Nephron progenitor cell (in vitro differentiated cells): ENCODE measurements around the gene UGT1A6.

Experiments
- DNase-seq: peaks from one replicate; pipeline ENCODE4 v3.0.0; 2021
- H3K27ac Mint-ChIP-seq: 2 replicates; pipeline ENCODE4 v1.8.0; 2021; ENCODE audit warnings: mild to moderate bottlenecking, moderate library complexity, mixed read lengths
- H3K27me3 Mint-ChIP-seq: 2 replicates; pipeline ENCODE4 v1.8.0; 2021; ENCODE audit warnings: mild to moderate bottlenecking, low read depth, mixed read lengths; ENCODE audit not compliant: poor library complexity
- H3K36me3 Mint-ChIP-seq: 2 replicates; pipeline ENCODE4 v1.8.0; 2021; ENCODE audit warnings: low read depth, mixed read lengths
- H3K4me1 Mint-ChIP-seq: 2 replicates; pipeline ENCODE4 v1.8.0; 2021; ENCODE audit warnings: mixed read lengths
- H3K4me3 Mint-ChIP-seq: 2 replicates; pipeline ENCODE4 v1.8.0; 2021; ENCODE audit warnings: mild to moderate bottlenecking, moderate library complexity, mixed read lengths
- H3K9me3 Mint-ChIP-seq: 2 replicates; pipeline ENCODE4 v1.8.0; 2021; ENCODE audit warnings: mild to moderate bottlenecking, moderate library complexity, mixed read lengths
- TF ChIP-seq, protein P1 (sequence below): fragments of 200-600 bp; sonication (generic); IDR thresholded peaks from 2 replicates; pipeline ENCODE4 v1.5.0; 2021; ENCODE audit warnings: antibody characterized with exemption

UGT1A6 gene

GRCh38 chr2:233772583-233772982 lies 79.9 kb downstream of the UGT1A6 start:
- Mint-ChIP-seq H3K9me3 (peaks cover 16% of the 10 kb centered on the region), H3K4me3 (no peak overlapping the region), H3K27me3 (peaks cover 11% of the 10 kb centered on the region)

DNA sequence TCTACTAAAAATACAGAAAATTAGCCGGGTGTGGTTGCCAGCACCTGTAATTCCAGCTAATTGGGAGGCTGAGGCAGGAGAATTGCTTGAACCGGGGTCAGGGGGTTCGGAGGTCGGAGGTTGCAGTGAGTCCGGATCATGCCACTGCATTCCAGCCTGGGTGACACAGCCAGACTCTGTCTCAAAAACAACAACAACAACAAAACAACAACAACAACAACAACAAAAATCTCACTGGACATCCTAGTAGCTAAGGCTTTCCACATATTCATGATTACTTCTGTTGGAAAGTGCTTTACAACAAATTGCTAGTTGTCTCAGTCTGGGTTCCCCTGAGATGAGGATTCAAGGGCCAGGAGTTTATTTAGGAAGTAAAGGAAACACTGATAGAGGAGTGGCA lies 81.2 kb downstream of the UGT1A6 start:
- Mint-ChIP-seq H3K27me3 (peaks cover 8% of the 10 kb centered on the region), H3K4me1 (no peaks in the 10 kb centered on the region), H3K9me3 (peaks cover 20% of the 10 kb centered on the region), H3K36me3 (no peaks in the 10 kb centered on the region), H3K4me3 (no peak overlapping the region), H3K27ac (no peak overlapping the region)
- TF ChIP-seq, protein P1, sequence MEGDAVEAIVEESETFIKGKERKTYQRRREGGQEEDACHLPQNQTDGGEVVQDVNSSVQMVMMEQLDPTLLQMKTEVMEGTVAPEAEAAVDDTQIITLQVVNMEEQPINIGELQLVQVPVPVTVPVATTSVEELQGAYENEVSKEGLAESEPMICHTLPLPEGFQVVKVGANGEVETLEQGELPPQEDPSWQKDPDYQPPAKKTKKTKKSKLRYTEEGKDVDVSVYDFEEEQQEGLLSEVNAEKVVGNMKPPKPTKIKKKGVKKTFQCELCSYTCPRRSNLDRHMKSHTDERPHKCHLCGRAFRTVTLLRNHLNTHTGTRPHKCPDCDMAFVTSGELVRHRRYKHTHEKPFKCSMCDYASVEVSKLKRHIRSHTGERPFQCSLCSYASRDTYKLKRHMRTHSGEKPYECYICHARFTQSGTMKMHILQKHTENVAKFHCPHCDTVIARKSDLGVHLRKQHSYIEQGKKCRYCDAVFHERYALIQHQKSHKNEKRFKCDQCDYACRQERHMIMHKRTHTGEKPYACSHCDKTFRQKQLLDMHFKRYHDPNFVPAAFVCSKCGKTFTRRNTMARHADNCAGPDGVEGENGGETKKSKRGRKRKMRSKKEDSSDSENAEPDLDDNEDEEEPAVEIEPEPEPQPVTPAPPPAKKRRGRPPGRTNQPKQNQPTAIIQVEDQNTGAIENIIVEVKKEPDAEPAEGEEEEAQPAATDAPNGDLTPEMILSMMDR: no peak
- no peak for DNase-seq

More at GRCh38 chr2:233772583-233772982, 79.9 kb downstream of the UGT1A6 start:
- Mint-ChIP-seq H3K4me1 (no peaks in the 10 kb centered on the region), H3K36me3 (no peaks in the 10 kb centered on the region), H3K27ac (no peak overlapping the region)
- no peak for DNase-seq
- TF ChIP-seq, protein P1: no peak

DNA sequence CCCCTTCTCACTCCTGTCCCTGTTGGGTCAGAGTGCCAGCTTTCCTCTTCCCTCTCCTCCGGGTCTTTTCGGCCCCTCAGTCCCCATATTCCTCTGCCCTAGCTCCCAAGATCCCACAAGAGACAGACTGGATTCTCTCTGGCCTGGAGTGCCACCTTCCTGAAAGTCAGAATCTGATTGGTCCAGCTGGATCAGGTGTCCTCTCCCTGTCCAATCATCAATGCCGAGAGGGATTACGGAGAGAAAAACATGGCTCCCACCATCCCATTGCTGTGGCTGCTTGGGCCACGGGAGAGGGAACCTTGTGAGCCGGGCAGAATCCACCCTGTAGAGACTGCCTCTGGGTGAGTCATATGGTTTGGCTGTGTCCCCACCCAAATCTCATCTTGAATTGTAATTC lies 82.7 kb downstream of the UGT1A6 start:
- Mint-ChIP-seq H3K4me1 (no peaks in the 10 kb centered on the region), H3K4me3 (no peak overlapping the region), H3K36me3 (no peaks in the 10 kb centered on the region), H3K27ac (no peak overlapping the region), H3K27me3 (peaks cover 3% of the 10 kb centered on the region), H3K9me3 (peaks cover 25% of the 10 kb centered on the region)
- no peak for DNase-seq
- TF ChIP-seq, protein P1: no peak

DNA sequence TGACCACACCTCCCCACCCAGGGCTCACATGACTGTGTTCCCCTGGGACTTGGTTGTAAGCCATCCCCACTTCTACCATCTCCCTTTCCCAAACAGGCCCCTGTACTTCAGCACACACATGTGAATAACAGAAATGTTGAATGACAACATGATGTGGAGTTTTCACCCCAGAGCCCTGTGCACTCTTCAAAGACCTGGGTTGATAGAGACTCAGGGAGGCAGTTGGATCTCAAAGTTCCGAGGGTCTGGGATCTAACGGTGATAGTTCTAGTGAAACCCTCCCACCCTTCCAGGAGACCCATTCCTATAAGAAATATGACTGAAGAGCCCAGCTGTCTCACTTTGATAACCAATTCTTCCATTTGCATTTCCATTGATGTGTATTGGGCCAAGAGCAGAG lies 85.3 kb downstream of the UGT1A6 start, which contains the start of gene MROH2A:
MROH2A (plus strand) TSS at position 301 of the 400 bp plus-strand sequence. CDS start 1,029 bp downstream, outside the sequence.
- Mint-ChIP-seq H3K27ac (no peak within 1 kb of the TSS), H3K9me3 (peaks cover 36% of the 10 kb centered on the region), H3K4me3 (no peak within 1 kb of the TSS), H3K4me1 (no peaks in the 10 kb centered on the region), H3K36me3 (no peaks in the 10 kb centered on the region), H3K27me3 (peaks cover 4% of the 10 kb centered on the region)
- DNase-seq: no peak
- TF ChIP-seq, protein P1: no peak

DNA sequence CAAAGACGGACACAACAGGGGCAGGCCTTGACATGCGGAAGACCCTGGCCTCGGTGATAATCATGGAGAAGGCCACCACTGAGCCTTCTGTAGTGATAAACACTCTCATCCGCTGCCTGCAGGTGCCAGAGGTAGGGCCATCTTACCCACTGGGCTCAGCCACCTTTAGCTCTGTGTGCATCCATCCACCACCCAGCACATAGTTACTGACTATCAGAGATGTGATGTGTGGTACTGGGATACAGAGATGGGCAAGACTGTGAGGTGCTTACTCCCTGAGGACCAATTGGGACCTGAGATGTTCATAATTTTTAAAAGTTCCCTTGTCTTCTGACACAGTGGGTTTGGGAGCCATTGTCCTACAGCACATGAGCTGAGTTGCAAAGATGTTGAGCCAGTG lies 87.0 kb downstream of the UGT1A6 start:
- peaks cover 4% of the 10 kb centered on the region for H3K27me3 Mint-ChIP-seq
- H3K36me3 Mint-ChIP-seq: no peaks in the 10 kb centered on the region
- no peak overlapping the region for H3K27ac Mint-ChIP-seq
- no peak for DNase-seq
- TF ChIP-seq, protein P1: no peak
- H3K4me1 Mint-ChIP-seq: no peaks in the 10 kb centered on the region
- no peak overlapping the region for H3K4me3 Mint-ChIP-seq
- H3K9me3 Mint-ChIP-seq: peaks cover 38% of the 10 kb centered on the region

DNA sequence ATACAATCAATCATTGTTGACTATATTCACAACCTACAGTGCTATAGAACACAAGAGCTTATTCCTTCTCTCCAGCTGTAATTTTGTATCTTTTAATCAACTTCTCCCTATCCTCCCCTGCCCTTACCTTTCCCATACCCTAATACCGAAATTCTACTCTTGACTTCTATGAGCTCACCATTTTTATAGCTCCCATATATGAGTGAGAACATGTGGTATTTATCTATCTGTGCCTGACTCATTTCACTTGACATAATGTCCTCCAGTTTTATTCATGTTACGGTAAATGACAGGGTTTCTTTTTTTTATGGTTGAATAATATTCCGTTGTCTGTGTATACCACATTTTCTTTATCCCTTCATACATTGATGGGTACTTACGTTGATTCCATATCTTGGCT lies 88.1 kb downstream of the UGT1A6 start:
- Mint-ChIP-seq H3K9me3 (peaks cover 31% of the 10 kb centered on the region), H3K27ac (no peak overlapping the region), H3K27me3 (peaks cover 4% of the 10 kb centered on the region), H3K4me3 (no peak overlapping the region), H3K4me1 (no peaks in the 10 kb centered on the region), H3K36me3 (no peaks in the 10 kb centered on the region)
- no peak for DNase-seq
- TF ChIP-seq, protein P1: no peak
